Fibroblast of lung (primary cell): Measurements from ENCODE around the gene APOB. TPM values are rescaled to one million over a fixed set of nuclear protein-coding genes. Genes with fewer than 3 reads are reported as not detected.

Source experiments
- DNase-seq, 2 donors: peaks; one replicate each; pipeline versions ENCODE4 v3.0.0 to v3.0.0-alpha.2; 2010; ENCODE audit warnings: low read depth in 2 of 2
- H2AFZ ChIP-seq: 2 replicates; pipeline ENCODE4 v1.5.1; 2012; ENCODE audit warnings: low read length, control low read depth, inconsistent platforms
- H3K27ac ChIP-seq: 2 replicates; pipeline ENCODE4 v1.5.1; 2011; ENCODE audit warnings: low read length, control low read depth; ENCODE audit not compliant: insufficient read depth
- H3K27me3 ChIP-seq: 2 replicates; pipeline ENCODE4 v1.5.1; 2011; ENCODE audit warnings: mild to moderate bottlenecking, low read length; ENCODE audit not compliant: control insufficient read depth, insufficient read depth
- H3K36me3 ChIP-seq: 2 replicates; pipeline ENCODE4 v1.5.1; 2011; ENCODE audit warnings: low read length; ENCODE audit not compliant: control insufficient read depth, insufficient read depth
- H3K4me1 ChIP-seq: 2 replicates; pipeline ENCODE4 v1.5.1; 2011; ENCODE audit warnings: low read length; ENCODE audit not compliant: control insufficient read depth, insufficient read depth; ENCODE audit errors: extremely low read depth
- H3K4me2 ChIP-seq: 2 replicates; pipeline ENCODE4 v1.5.1; 2011; ENCODE audit warnings: low read length, control low read depth; ENCODE audit not compliant: insufficient read depth; ENCODE audit errors: extremely low read depth
- H3K4me3 ChIP-seq, 4 experiments: fragments of 200-600 bp in 1 of 4; sonication (generic) in 1 of 4; replicated peaks in 1 of 4; 2 replicates each; pipeline ENCODE4 v1.5.1; 2011 to 2016; ENCODE audit warnings: low read length in 4 of 4, low read depth in 3 of 4, mild to moderate bottlenecking in 3 of 4, control low read depth in 2 of 4, inconsistent platforms in 1 of 4, mixed read lengths in 1 of 4; ENCODE audit not compliant: insufficient read depth in 1 of 4; ENCODE audit errors: control extremely low read depth in 1 of 4
- H3K79me2 ChIP-seq: 2 replicates; pipeline ENCODE4 v1.5.1; 2012; ENCODE audit warnings: mild to moderate bottlenecking, low read length, inconsistent platforms; ENCODE audit not compliant: control insufficient read depth, insufficient read depth
- H3K9ac ChIP-seq: 2 replicates; pipeline ENCODE4 v1.5.1; 2011; ENCODE audit warnings: mild to moderate bottlenecking, low read length, control low read depth; ENCODE audit not compliant: insufficient read depth
- H3K9me3 ChIP-seq: 2 replicates; pipeline ENCODE4 v1.5.1; 2012; ENCODE audit warnings: low read depth, low read length; ENCODE audit not compliant: control insufficient read depth, insufficient read depth
- H4K20me1 ChIP-seq: 2 replicates; pipeline ENCODE4 v1.5.1; 2011; ENCODE audit warnings: low read length; ENCODE audit not compliant: control insufficient read depth, insufficient read depth; ENCODE audit errors: extremely low read depth
- EZH2 ChIP-seq: IDR thresholded peaks from 2 replicates; pipeline ENCODE4 v1.5.1; 2012; ENCODE audit warnings: low read length, control low read depth, mild to moderate bottlenecking; ENCODE audit errors: missing control alignments
- polyA plus RNA-seq, 2 donors: library from polyadenylated mRNA; depleted of rRNA in 1 of 2; stranded (reverse) in 1 of 2; unstranded in 1 of 2; fragments of >200 nt; gene quantifications; 2 replicates each; pipeline ENCODE4 v1.2.1, GENCODE V29; 2011 to 2012; ENCODE audit warnings: missing spikeins in 1 of 2
- total RNA-seq: library from RNA; depleted of rRNA; stranded (reverse); fragments of >200 nt; gene quantifications from 2 replicates; pipeline ENCODE4 v1.2.1, GENCODE V29; 2014
- TF ChIP-seq, protein P1 (sequence below), 2 donors: IDR thresholded peaks in 1 of 2; conservative IDR thresholded peaks in 1 of 2; 1 replicate in 1 of 2; 2 replicates in 1 of 2; pipeline ENCODE4 v1.5.1; 2011 to 2012; ENCODE audit warnings: low read length in 2 of 2, control low read depth in 1 of 2, inconsistent platforms in 1 of 2, low read depth in 1 of 2, mild to moderate bottlenecking in 1 of 2

APOB gene
- total and polyA plus RNA-seq, 2 donors (not counting 1 experiment from before 2014, with no cell fraction given), result under 0.01 TPM; not detected in 1

GRCh38 chr2:21011453-21011852, 32.4 kb downstream of the APOB start:
- H3K79me2 ChIP-seq, result no peaks in the 10 kb centered on the region
- no peak overlapping the region for H3K27ac ChIP-seq
- no peak overlapping the region for H2AFZ ChIP-seq
- H3K9me3 ChIP-seq, result no peaks in the 10 kb centered on the region
- H3K4me1 ChIP-seq, result no peaks in the 10 kb centered on the region
- no peak overlapping the region for H3K4me3 ChIP-seq
- no peaks in the 10 kb centered on the region for H3K27me3 ChIP-seq
- no peaks in the 10 kb centered on the region for H4K20me1 ChIP-seq
- no peak overlapping the region for H3K9ac ChIP-seq
- TF ChIP-seq EZH2, result no peak
- TF ChIP-seq, protein P1, sequence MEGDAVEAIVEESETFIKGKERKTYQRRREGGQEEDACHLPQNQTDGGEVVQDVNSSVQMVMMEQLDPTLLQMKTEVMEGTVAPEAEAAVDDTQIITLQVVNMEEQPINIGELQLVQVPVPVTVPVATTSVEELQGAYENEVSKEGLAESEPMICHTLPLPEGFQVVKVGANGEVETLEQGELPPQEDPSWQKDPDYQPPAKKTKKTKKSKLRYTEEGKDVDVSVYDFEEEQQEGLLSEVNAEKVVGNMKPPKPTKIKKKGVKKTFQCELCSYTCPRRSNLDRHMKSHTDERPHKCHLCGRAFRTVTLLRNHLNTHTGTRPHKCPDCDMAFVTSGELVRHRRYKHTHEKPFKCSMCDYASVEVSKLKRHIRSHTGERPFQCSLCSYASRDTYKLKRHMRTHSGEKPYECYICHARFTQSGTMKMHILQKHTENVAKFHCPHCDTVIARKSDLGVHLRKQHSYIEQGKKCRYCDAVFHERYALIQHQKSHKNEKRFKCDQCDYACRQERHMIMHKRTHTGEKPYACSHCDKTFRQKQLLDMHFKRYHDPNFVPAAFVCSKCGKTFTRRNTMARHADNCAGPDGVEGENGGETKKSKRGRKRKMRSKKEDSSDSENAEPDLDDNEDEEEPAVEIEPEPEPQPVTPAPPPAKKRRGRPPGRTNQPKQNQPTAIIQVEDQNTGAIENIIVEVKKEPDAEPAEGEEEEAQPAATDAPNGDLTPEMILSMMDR (conservative IDR thresholded peaks at IDR 0.05 in 1 of 2, IDR thresholded peaks at IDR 0.05 in 1 of 2; ENCODE audit: low read depth in 1 of 2, low read length in 2 of 2), result no peak
- no peaks in the 10 kb centered on the region for H3K36me3 ChIP-seq
- DNase-seq, result no peak
- H3K4me2 ChIP-seq, result no peak overlapping the region

DNA sequence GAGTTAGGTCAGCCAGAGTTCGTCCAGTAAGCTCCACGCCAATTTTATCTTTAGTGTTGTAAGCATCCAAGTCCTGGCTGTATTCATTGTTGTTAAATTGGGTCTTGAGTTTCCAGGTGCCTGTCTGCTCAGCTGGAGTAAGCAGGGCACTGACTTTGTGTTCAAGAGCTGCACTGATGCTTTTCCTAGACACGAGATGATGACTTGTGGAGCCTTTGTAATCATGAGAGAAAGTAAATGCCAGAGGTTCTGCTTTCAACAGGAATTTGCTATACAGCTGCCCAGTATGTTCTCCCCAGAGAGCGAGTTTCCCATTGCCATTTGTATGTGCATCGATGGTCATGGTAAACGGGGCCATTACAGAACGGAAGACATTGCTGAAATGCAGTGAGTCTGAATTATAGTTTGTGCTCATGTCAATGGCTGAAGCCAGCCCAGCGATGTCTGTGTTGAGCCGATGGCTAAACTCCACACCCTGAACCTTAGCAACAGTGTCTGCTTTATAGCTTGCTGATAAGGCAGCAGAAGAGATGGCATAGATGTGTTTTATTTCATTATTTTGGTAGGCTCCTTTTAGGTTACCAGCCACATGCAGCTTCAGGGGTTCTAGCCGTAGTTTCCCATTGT, 32.9 kb downstream of the APOB start:
- no peak overlapping the region for H3K4me3 ChIP-seq
- H4K20me1 ChIP-seq, result no peaks in the 10 kb centered on the region
- no peaks in the 10 kb centered on the region for H3K9me3 ChIP-seq
- no peak for DNase-seq
- no peaks in the 10 kb centered on the region for H3K4me1 ChIP-seq
- no peak overlapping the region for H3K9ac ChIP-seq
- H3K36me3 ChIP-seq, result no peaks in the 10 kb centered on the region
- no peak overlapping the region for H2AFZ ChIP-seq
- no peak overlapping the region for H3K4me2 ChIP-seq
- TF ChIP-seq, protein P1 (conservative IDR thresholded peaks at IDR 0.05 in 1 of 2, IDR thresholded peaks at IDR 0.05 in 1 of 2; ENCODE audit: low read depth in 1 of 2, low read length in 2 of 2), result no peak
- TF ChIP-seq EZH2, result no peak
- H3K27me3 ChIP-seq, result no peaks in the 10 kb centered on the region
- H3K79me2 ChIP-seq, result no peaks in the 10 kb centered on the region
- no peak overlapping the region for H3K27ac ChIP-seq

DNA sequence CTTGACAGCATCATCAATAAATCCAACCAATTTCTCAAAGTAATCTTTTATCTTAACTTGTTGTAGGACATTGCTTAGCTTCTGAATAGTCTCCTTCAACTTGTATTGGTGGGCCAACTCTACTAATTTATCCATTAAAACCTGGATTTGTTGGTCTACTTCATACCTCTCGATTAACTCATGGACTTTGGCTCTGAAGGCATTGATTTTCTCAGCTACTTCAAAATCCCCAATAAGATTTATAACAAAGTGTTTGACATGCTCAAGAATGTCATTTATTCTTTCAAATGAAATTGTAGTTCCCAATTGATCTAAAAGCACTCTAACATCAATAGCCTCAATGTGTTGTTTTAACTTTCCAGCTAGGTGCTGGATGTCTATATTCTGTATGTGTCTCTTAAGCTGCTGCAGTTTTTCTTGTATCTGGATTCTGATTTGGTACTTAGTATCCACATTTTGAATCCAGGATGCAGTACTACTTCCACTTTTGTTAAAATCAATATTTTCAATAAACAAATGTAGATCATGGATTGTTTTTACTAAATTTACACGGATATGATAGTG, 34.1 kb downstream of the APOB start:
- Histone ChIP-seq H3K4me3 (no peak overlapping the region), H3K36me3 (no peaks in the 10 kb centered on the region), H3K4me1 (no peaks in the 10 kb centered on the region), H3K27me3 (no peaks in the 10 kb centered on the region), H2AFZ (no peak overlapping the region), H4K20me1 (no peaks in the 10 kb centered on the region), H3K9ac (no peak overlapping the region), H3K27ac (no peak overlapping the region), H3K4me2 (no peak overlapping the region), H3K79me2 (no peaks in the 10 kb centered on the region), H3K9me3 (no peaks in the 10 kb centered on the region)
- no peak for DNase-seq
- TF ChIP-seq, protein P1 (conservative IDR thresholded peaks at IDR 0.05 in 1 of 2, IDR thresholded peaks at IDR 0.05 in 1 of 2; ENCODE audit: low read depth in 1 of 2, low read length in 2 of 2), result no peak
- TF ChIP-seq EZH2, result no peak
